Pancreas (tissue), 10 donors: ENCODE results near the gene GK. TPM values are rescaled to one million over a fixed set of nuclear protein-coding genes. Genes with fewer than 3 reads are reported as not detected.
"Not testable (repeated sequence)": the region's sequence is repeated elsewhere in the genome, so short reads cannot be mapped to it uniquely, and the experiment has no call there.

Source experiments
- ATAC-seq, 4 donors: fragments of 200-7000 bp; cut with Tn5 transposase; one replicate each; pipeline versions ENCODE4 v1.8.0 to v1.9.1; 2020; ENCODE audit warnings: mild to moderate bottlenecking in 4 of 4, moderate library complexity in 4 of 4
- DNase-seq, 6 donors: peaks; one replicate each; pipeline ENCODE4 v3.0.0-alpha.2; 2020
- FAIRE-seq: peaks from 2 replicates; lab custom pipeline; 2012; peaks lifted over from hg19 to GRCh38; lab: Jason Lieb, UNC
- H3K27ac ChIP-seq, 4 donors: fragments of 200-600 bp; sonication (generic); 1 replicate in 3 of 4; 2 replicates in 1 of 4; pipeline versions ENCODE4 v1.5.0 to v1.8.0; 2020
- H3K27me3 ChIP-seq, 4 donors: fragments of 200-600 bp; one replicate each; pipeline ENCODE4 v1.8.0; 2021
- H3K36me3 ChIP-seq, 3 donors: fragments of 200-600 bp; sonication (generic) in 1 of 3; one replicate each; pipeline versions ENCODE4 v1.5.0 to v1.8.0; 2020 to 2021
- H3K4me1 ChIP-seq, 3 donors: fragments of 200-600 bp; one replicate each; pipeline ENCODE4 v1.8.0; 2021
- H3K4me3 ChIP-seq, 4 donors: fragments of 200-600 bp; sonication (generic) in 2 of 4; one replicate each; pipeline versions ENCODE4 v1.5.0 to v1.8.0; 2020 to 2021
- H3K9me3 ChIP-seq, 4 donors: fragments of 200-600 bp; one replicate each; pipeline ENCODE4 v1.8.0; 2021
- CTCF ChIP-seq, 4 donors: fragments of 200-600 bp; sonication (generic) in 3 of 4; IDR thresholded peaks; one replicate each; pipeline versions ENCODE4 v1.5.0 to v1.8.0; 2021; ENCODE audit warnings: antibody characterized with exemption in 4 of 4
- WGBS, 2 donors: extraction: QIAGEN DNeasy Blood & Tissue Kit; methylation state at CpG; one replicate each; pipeline ENCODE4 v1.1.7; 2013; 5-methylcytosine and 5-hydroxymethylcytosine counted together
- intact Hi-C, 3 donors: fragments of 100-400 bp; cut with DNase I; formaldehyde crosslinking; loops; one replicate each; pipeline versions ENCODE4 v1.11.1 to v1.14.2; 2022
- polyA plus RNA-seq, 2 donors: library from polyadenylated mRNA; stranded (reverse); fragments of 200-250 nt; gene quantifications; one replicate each; pipeline ENCODE4 v1.2.3, GENCODE V29; 2013
- total RNA-seq, 6 donors: library from RNA; stranded (reverse); fragmentation: NEBNext Ultra II Directional in 4 of 6; extraction: Animal tissue kit (Norgen Biotek cat#: 25700) in 4 of 6; gene quantifications; one replicate each; pipeline versions ENCODE4 v1.2.1 to v1.2.4, GENCODE V29; 2021 to 2023
- donor health status: healthy with polysubstance abuse.
- donor health status: DM: no; HTN: no; CAD: no; lungs with moderate emphysema.
- donor health status: DM: no; HTN: no; CAD: no.
- donor health status: control.
- donor health status: control.
- donor health status: Bipolar disorder and iron deficiency.
- donor health status: DM: yes; HTN: yes; CAD: no.
- donor health status: DM: no; HTN: no; CAD: no.
- donor health status: DM: no; HTN: no; CAD: no.
- donor health status: DM: yes; HTN: yes; CAD: no.

GK gene
- total and polyA plus RNA-seq, 8 donors = 1.3 to 7.5 (median 2.6) TPM

- no peaks in the 10 kb centered on the region for H3K9me3 ChIP-seq
- intact Hi-C loops = no loop called here
- DNase-seq (no peak), FAIRE-seq (peak; percentile 67), ATAC-seq (no peak)
- H3K36me3 ChIP-seq = no peaks in the 10 kb centered on the region
- no peak overlapping the region for H3K27ac ChIP-seq
- H3K4me3 ChIP-seq = no peak overlapping the region
- peaks cover 0 to 2% (median 0%) of the 10 kb centered on the region in 4 donors for H3K27me3 ChIP-seq
- 27 to 38% methylated on average over 2 of the region's 2 CpGs for WGBS, 2 donors
- TF ChIP-seq CTCF (IDR thresholded peaks at IDR 0.05) = no peak
- peaks cover 0 to 4% (median 0%) of the 10 kb centered on the region in 3 donors for H3K4me1 ChIP-seq
These were observed 26.8 kb upstream of the GK start for GRCh38 chrX:30626402-30626801.

GRCh38 chrX:30627818-30628652 lies 25.2 kb upstream of the GK start:
- 48 to 61% methylated on average over 8 of the region's 8 CpGs for WGBS, 2 donors
- intact Hi-C loops = no loop called here
- ATAC-seq (peak in 2 of 4 donors; percentile 41 to 71), FAIRE-seq (no peak), DNase-seq (no peak)
- no peaks in the 10 kb centered on the region for H3K36me3 ChIP-seq
- no peaks in the 10 kb centered on the region for H3K27me3 ChIP-seq
- no peak overlapping the region for H3K27ac ChIP-seq
- peaks cover 0 to 4% (median 0%) of the 10 kb centered on the region in 3 donors for H3K4me1 ChIP-seq
- no peak for TF ChIP-seq CTCF (IDR thresholded peaks at IDR 0.05)
- H3K9me3 ChIP-seq = no peaks in the 10 kb centered on the region
- no peak overlapping the region for H3K4me3 ChIP-seq

- DNase-seq, H3K4me1 ChIP-seq, H3K27ac ChIP-seq, H3K36me3 ChIP-seq, H3K4me3 ChIP-seq, intact Hi-C loops, H3K9me3 ChIP-seq, ATAC-seq, FAIRE-seq, H3K27me3 ChIP-seq: not testable (repeated sequence)
- 83 to 91% methylated on average over 6 of the region's 6 CpGs for WGBS, 2 donors
These were observed 19.2 kb upstream of the GK start for GRCh38 chrX:30634070-30634469.

- no peak for DNase-seq
- WGBS, 2 donors = 38 to 49% methylated on average over 4 of the region's 4 CpGs
- no peak for TF ChIP-seq CTCF (IDR thresholded peaks at IDR 0.05)
These were observed 17.6 kb upstream of the GK start for GRCh38 chrX:30635630-30636029.

GRCh38 chrX:30637874-30638815 lies 15.1 kb upstream of the GK start:
- H3K4me3 ChIP-seq = no peak overlapping the region
- peak overlapping the region in 1 of 4 donors; percentile 19 for H3K27ac ChIP-seq
- 87 to 89% methylated on average over 8 of the region's 8 CpGs for WGBS, 2 donors
- DNase-seq = no peak
- intact Hi-C loops = no loop called here
- H3K9me3 ChIP-seq = no peaks in the 10 kb centered on the region
- peak in 2 of 4 donors; percentile 29 to 72 for ATAC-seq
- H3K4me1 ChIP-seq = no peaks in the 10 kb centered on the region
- no peaks in the 10 kb centered on the region for H3K36me3 ChIP-seq
- no peaks in the 10 kb centered on the region for H3K27me3 ChIP-seq
- FAIRE-seq = no peak
- no peak for TF ChIP-seq CTCF (IDR thresholded peaks at IDR 0.05)

More at GRCh38 chrX:30635630-30636029, 17.6 kb upstream of the GK start:
- Histone ChIP-seq H3K4me1 (no peaks in the 10 kb centered on the region), H3K36me3 (no peaks in the 10 kb centered on the region), H3K4me3 (no peak overlapping the region), H3K27ac (no peak overlapping the region), H3K27me3 (no peaks in the 10 kb centered on the region), H3K9me3 (no peaks in the 10 kb centered on the region)
- peak; percentile 54 for FAIRE-seq
- ATAC-seq = peak in 2 of 4 donors; percentile 44 to 54
- intact Hi-C loops = no loop called here

- H3K27me3 ChIP-seq, H3K36me3 ChIP-seq, H3K4me1 ChIP-seq, DNase-seq, ATAC-seq, FAIRE-seq, H3K9me3 ChIP-seq, H3K4me3 ChIP-seq, H3K27ac ChIP-seq, intact Hi-C loops: not testable (repeated sequence)
- 83 to 90% methylated on average over 5 of the region's 5 CpGs for WGBS, 2 donors
These were observed 13.5 kb upstream of the GK start for GRCh38 chrX:30639702-30640101.
